HUES6 (cell line): ENCODE results near the gene GBGT1.

Source experiments
- H3K27ac ChIP-seq: 2 replicates; pipeline ENCODE4 v1.7.0; 2013; ENCODE audit warnings: low read depth, mild to moderate bottlenecking, low read length, inconsistent platforms
- H3K27me3 ChIP-seq: 2 replicates; pipeline ENCODE4 v1.6.1; 2013; ENCODE audit warnings: low read length; ENCODE audit not compliant: control insufficient read depth, insufficient read depth
- H3K36me3 ChIP-seq: 2 replicates; pipeline ENCODE4 v1.6.1; 2013; ENCODE audit warnings: low read length; ENCODE audit not compliant: control insufficient read depth, insufficient read depth
- H3K4me1 ChIP-seq: 2 replicates; pipeline ENCODE4 v1.6.1; 2013; ENCODE audit warnings: low read length; ENCODE audit not compliant: control insufficient read depth, insufficient read depth
- H3K4me3 ChIP-seq: 2 replicates; pipeline ENCODE4 v1.5.1; 2013; ENCODE audit warnings: low read depth, low read length
- H3K9ac ChIP-seq: one replicate; pipeline ENCODE4 v1.6.1; 2013; ENCODE audit warnings: mild to moderate bottlenecking, low read length
- H3K9me3 ChIP-seq: 2 replicates; pipeline ENCODE4 v1.6.1; 2013; ENCODE audit warnings: low read depth, low read length; ENCODE audit not compliant: control insufficient read depth, insufficient read depth

Gene GBGT1

GRCh38 chr9:133191989-133192388 lies 28.3 kb upstream of the GBGT1 start:
- peaks cover 21% of the 10 kb centered on the region for H3K27me3 ChIP-seq
- H3K4me1 ChIP-seq = no peaks in the 10 kb centered on the region
- no peak overlapping the region for H3K27ac ChIP-seq

GRCh38 chr9:133189826-133190225 lies 26.1 kb upstream of the GBGT1 start:
- Histone ChIP-seq H3K4me3 (no peak overlapping the region), H3K4me1 (no peaks in the 10 kb centered on the region), H3K27me3 (peaks cover 21% of the 10 kb centered on the region), H3K36me3 (no peaks in the 10 kb centered on the region), H3K27ac (no peak overlapping the region), H3K9me3 (no peaks in the 10 kb centered on the region), H3K9ac (no peak overlapping the region)

More at GRCh38 chr9:133191989-133192388, 28.3 kb upstream of the GBGT1 start:
- H3K9ac ChIP-seq = no peak overlapping the region
- H3K36me3 ChIP-seq = no peaks in the 10 kb centered on the region
- no peaks in the 10 kb centered on the region for H3K9me3 ChIP-seq
- H3K4me3 ChIP-seq = no peak overlapping the region

GRCh38 chr9:133188843-133189180 lies 25.1 kb upstream of the GBGT1 start:
- H3K36me3 ChIP-seq = no peaks in the 10 kb centered on the region
- no peaks in the 10 kb centered on the region for H3K9me3 ChIP-seq
- H3K9ac ChIP-seq = no peak overlapping the region
- H3K4me3 ChIP-seq = no peak overlapping the region
- H3K4me1 ChIP-seq = no peaks in the 10 kb centered on the region
- H3K27me3 ChIP-seq = peaks cover 21% of the 10 kb centered on the region
- no peak overlapping the region for H3K27ac ChIP-seq

GRCh38 chr9:133188006-133188842 lies 24.5 kb upstream of the GBGT1 start:
- H3K36me3 ChIP-seq = no peaks in the 10 kb centered on the region
- H3K27me3 ChIP-seq = peaks cover 21% of the 10 kb centered on the region
- H3K4me3 ChIP-seq = no peak overlapping the region
- H3K27ac ChIP-seq = no peak overlapping the region
- H3K9me3 ChIP-seq = no peaks in the 10 kb centered on the region
- H3K4me1 ChIP-seq = no peaks in the 10 kb centered on the region
- H3K9ac ChIP-seq = no peak overlapping the region

GRCh38 chr9:133187561-133188005 lies 23.9 kb upstream of the GBGT1 start:
- peaks cover 21% of the 10 kb centered on the region for H3K27me3 ChIP-seq

GRCh38 chr9:133186736-133187135 lies 23.0 kb upstream of the GBGT1 start:
- no peaks in the 10 kb centered on the region for H3K36me3 ChIP-seq
- peaks cover 26% of the 10 kb centered on the region for H3K27me3 ChIP-seq
- H3K9me3 ChIP-seq = no peaks in the 10 kb centered on the region
- no peak overlapping the region for H3K27ac ChIP-seq
- H3K9ac ChIP-seq = no peak overlapping the region
- H3K4me3 ChIP-seq = no peak overlapping the region
- H3K4me1 ChIP-seq = no peaks in the 10 kb centered on the region

More at GRCh38 chr9:133187561-133188005, 23.9 kb upstream of the GBGT1 start:
- no peak overlapping the region for H3K4me3 ChIP-seq
- H3K9me3 ChIP-seq = no peaks in the 10 kb centered on the region
- H3K9ac ChIP-seq = no peak overlapping the region
- no peaks in the 10 kb centered on the region for H3K36me3 ChIP-seq
- no peaks in the 10 kb centered on the region for H3K4me1 ChIP-seq
- no peak overlapping the region for H3K27ac ChIP-seq

- no peak overlapping the region for H3K4me3 ChIP-seq
- H3K36me3 ChIP-seq = no peaks in the 10 kb centered on the region
- H3K4me1 ChIP-seq = no peaks in the 10 kb centered on the region
- no peaks in the 10 kb centered on the region for H3K9me3 ChIP-seq
- H3K27ac ChIP-seq = no peak overlapping the region
- peaks cover 25% of the 10 kb centered on the region for H3K27me3 ChIP-seq
- no peak overlapping the region for H3K9ac ChIP-seq
These were observed 21.3 kb upstream of the GBGT1 start for GRCh38 chr9:133184971-133185370.

GRCh38 chr9:133182151-133182550 lies 18.4 kb upstream of the GBGT1 start:
- no peak overlapping the region for H3K27ac ChIP-seq

GRCh38 chr9:133181561-133181960 lies 17.8 kb upstream of the GBGT1 start:
- Histone ChIP-seq H3K9me3 (no peaks in the 10 kb centered on the region), H3K27me3 (peaks cover 8% of the 10 kb centered on the region; the same call in 1 of the 2 replicates), H3K27ac (no peak overlapping the region), H3K4me3 (no peak overlapping the region), H3K9ac (no peak overlapping the region), H3K36me3 (no peaks in the 10 kb centered on the region), H3K4me1 (no peaks in the 10 kb centered on the region)

More at GRCh38 chr9:133182151-133182550, 18.4 kb upstream of the GBGT1 start:
- Histone ChIP-seq H3K9ac (no peak overlapping the region), H3K36me3 (no peaks in the 10 kb centered on the region), H3K9me3 (no peaks in the 10 kb centered on the region), H3K4me3 (no peak overlapping the region), H3K27me3 (peaks cover 14% of the 10 kb centered on the region), H3K4me1 (no peaks in the 10 kb centered on the region)

- Histone ChIP-seq H3K9ac (no peak overlapping the region), H3K27me3 (peaks cover 11% of the 10 kb centered on the region), H3K9me3 (no peaks in the 10 kb centered on the region), H3K4me1 (no peaks in the 10 kb centered on the region), H3K36me3 (no peaks in the 10 kb centered on the region), H3K27ac (no peak overlapping the region), H3K4me3 (no peak overlapping the region)
These were observed 17.2 kb upstream of the GBGT1 start for GRCh38 chr9:133180953-133181352.

GRCh38 chr9:133173056-133173455 lies 9.3 kb upstream of the GBGT1 start:
- no peak overlapping the region for H3K4me3 ChIP-seq
- no peaks in the 10 kb centered on the region for H3K9me3 ChIP-seq
- no peak overlapping the region for H3K9ac ChIP-seq
- peaks cover 12% of the 10 kb centered on the region for H3K27me3 ChIP-seq
- no peak overlapping the region for H3K27ac ChIP-seq
- no peaks in the 10 kb centered on the region for H3K36me3 ChIP-seq
- H3K4me1 ChIP-seq = peaks cover 10% of the 10 kb centered on the region; the same call in 1 of the 2 replicates
